ENCODE measurements around the gene DPAGT1.

DNA sequence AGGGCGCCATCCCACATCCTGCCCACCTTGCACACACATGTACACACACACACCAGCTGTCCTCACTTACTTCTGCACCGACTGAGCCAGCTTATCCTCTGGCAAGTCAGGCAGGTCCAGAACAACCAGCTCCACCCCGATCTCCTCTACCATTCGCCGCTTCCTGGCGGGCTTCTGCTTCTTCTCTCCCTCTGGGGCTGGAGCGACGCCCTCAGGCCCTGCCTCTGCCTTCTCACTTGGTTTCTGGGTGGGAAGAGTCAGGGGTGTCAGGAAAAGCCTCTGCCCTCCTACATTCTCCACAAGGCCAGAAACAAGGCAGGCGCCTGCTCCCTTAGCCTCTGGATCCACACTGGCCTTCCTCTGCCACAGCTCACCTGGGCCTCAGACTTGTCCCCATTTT lies 53.0 kb downstream of the DPAGT1 start:
- no peak for TF ChIP-seq POLR2A (IDR thresholded peaks at IDR 0.05)
- TF ChIP-seq, protein P1, sequence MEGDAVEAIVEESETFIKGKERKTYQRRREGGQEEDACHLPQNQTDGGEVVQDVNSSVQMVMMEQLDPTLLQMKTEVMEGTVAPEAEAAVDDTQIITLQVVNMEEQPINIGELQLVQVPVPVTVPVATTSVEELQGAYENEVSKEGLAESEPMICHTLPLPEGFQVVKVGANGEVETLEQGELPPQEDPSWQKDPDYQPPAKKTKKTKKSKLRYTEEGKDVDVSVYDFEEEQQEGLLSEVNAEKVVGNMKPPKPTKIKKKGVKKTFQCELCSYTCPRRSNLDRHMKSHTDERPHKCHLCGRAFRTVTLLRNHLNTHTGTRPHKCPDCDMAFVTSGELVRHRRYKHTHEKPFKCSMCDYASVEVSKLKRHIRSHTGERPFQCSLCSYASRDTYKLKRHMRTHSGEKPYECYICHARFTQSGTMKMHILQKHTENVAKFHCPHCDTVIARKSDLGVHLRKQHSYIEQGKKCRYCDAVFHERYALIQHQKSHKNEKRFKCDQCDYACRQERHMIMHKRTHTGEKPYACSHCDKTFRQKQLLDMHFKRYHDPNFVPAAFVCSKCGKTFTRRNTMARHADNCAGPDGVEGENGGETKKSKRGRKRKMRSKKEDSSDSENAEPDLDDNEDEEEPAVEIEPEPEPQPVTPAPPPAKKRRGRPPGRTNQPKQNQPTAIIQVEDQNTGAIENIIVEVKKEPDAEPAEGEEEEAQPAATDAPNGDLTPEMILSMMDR (IDR thresholded peaks at IDR 0.05), result no peak

All from sigmoid colon (tissue), 3 donors.